Liver (tissue), 9 donors: ENCODE measurements around the gene XYLT1. TPM values are rescaled to one million over a fixed set of nuclear protein-coding genes. Genes with fewer than 3 reads are reported as not detected.
"Not testable (repeated sequence)": the region's sequence is repeated elsewhere in the genome, so short reads cannot be mapped to it uniquely, and the experiment has no call there.

ENCODE experiments used
- DNase-seq: peaks from one replicate; pipeline ENCODE4 v3.0.0-alpha.2; 2017; ENCODE audit warnings: low spot score
- H3K27ac ChIP-seq, 2 donors: one replicate each; pipeline ENCODE4 v1.7.0; 2013; ENCODE audit warnings: inconsistent platforms in 2 of 2, low read length in 2 of 2, control low read depth in 1 of 2, low read depth in 1 of 2, mild to moderate bottlenecking in 1 of 2
- H3K27me3 ChIP-seq, 4 donors: one replicate each; pipeline versions ENCODE4 v1.6.1 to v1.7.0; 2013; ENCODE audit warnings: low read length in 3 of 4, inconsistent platforms in 1 of 4, mild to moderate bottlenecking in 1 of 4, moderate library complexity in 1 of 4; ENCODE audit not compliant: control insufficient read depth in 4 of 4, insufficient read depth in 4 of 4
- H3K36me3 ChIP-seq, 4 donors: one replicate each; pipeline versions ENCODE4 v1.6.1 to v1.7.0; 2013; ENCODE audit warnings: low read length in 3 of 4, mild to moderate bottlenecking in 3 of 4, low read depth in 1 of 4, moderate library complexity in 1 of 4; ENCODE audit not compliant: control insufficient read depth in 4 of 4, insufficient read depth in 3 of 4
- H3K4me1 ChIP-seq, 4 donors: one replicate each; pipeline versions ENCODE4 v1.6.1 to v1.7.0; 2013; ENCODE audit warnings: low read length in 3 of 4, mild to moderate bottlenecking in 3 of 4, moderate library complexity in 1 of 4; ENCODE audit not compliant: control insufficient read depth in 4 of 4, insufficient read depth in 4 of 4
- H3K4me3 ChIP-seq, 3 donors: one replicate each; pipeline versions ENCODE4 v1.6.1 to v1.7.0; 2013; ENCODE audit warnings: low read length in 3 of 3, control low read depth in 1 of 3, low read depth in 1 of 3, mild to moderate bottlenecking in 1 of 3
- H3K9ac ChIP-seq, 2 donors: one replicate each; pipeline ENCODE4 v1.7.0; 2013; ENCODE audit warnings: low read length in 2 of 2, mild to moderate bottlenecking in 2 of 2, moderate library complexity in 2 of 2, control low read depth in 1 of 2, low read depth in 1 of 2
- H3K9me3 ChIP-seq, 4 donors: one replicate each; pipeline versions ENCODE4 v1.6.1 to v1.7.0; 2013; ENCODE audit warnings: low read length in 3 of 4; ENCODE audit not compliant: control insufficient read depth in 4 of 4
- ATF3 ChIP-seq: IDR thresholded peaks from 2 replicates; pipeline ENCODE4 v1.6.1; 2016; ENCODE audit warnings: antibody characterized with exemption
- FOXA1 ChIP-seq: IDR thresholded peaks from 2 replicates; pipeline ENCODE4 v1.6.1; 2016; ENCODE audit warnings: antibody characterized with exemption
- GABPA ChIP-seq, 2 donors: IDR thresholded peaks in 1 of 2; conservative IDR thresholded peaks in 1 of 2; 2 replicates each; pipeline ENCODE4 v1.6.1; 2016; ENCODE audit warnings: antibody characterized with exemption in 2 of 2, mild to moderate bottlenecking in 1 of 2, moderate library complexity in 1 of 2
- HNF4A ChIP-seq, 2 donors: conservative IDR thresholded peaks; 2 replicates each; pipeline ENCODE4 v1.6.1; 2016; ENCODE audit warnings: antibody characterized with exemption in 2 of 2, mild to moderate bottlenecking in 2 of 2
- HNF4G ChIP-seq: IDR thresholded peaks from 2 replicates; pipeline ENCODE4 v1.6.1; 2016; ENCODE audit warnings: antibody characterized with exemption
- JUND ChIP-seq, 2 donors: IDR thresholded peaks; 2 replicates each; pipeline ENCODE4 v1.6.1; 2016; ENCODE audit warnings: antibody characterized with exemption in 2 of 2
- MAX ChIP-seq: IDR thresholded peaks from 2 replicates; pipeline ENCODE4 v1.6.1; 2016; ENCODE audit warnings: antibody characterized with exemption
- REST ChIP-seq: IDR thresholded peaks from 2 replicates; pipeline ENCODE4 v1.6.1; 2016; ENCODE audit warnings: antibody characterized with exemption, mild to moderate bottlenecking
- RXRA ChIP-seq, 2 donors: IDR thresholded peaks; 2 replicates each; pipeline ENCODE4 v1.6.1; 2017 to 2018; ENCODE audit warnings: antibody characterized with exemption in 2 of 2, mild to moderate bottlenecking in 1 of 2
- TAF1 ChIP-seq: conservative IDR thresholded peaks from 2 replicates; pipeline ENCODE4 v1.6.1; 2016; ENCODE audit warnings: antibody characterized with exemption, mild to moderate bottlenecking
- ZBTB33 ChIP-seq: IDR thresholded peaks from 2 replicates; pipeline ENCODE4 v1.6.1; 2016; ENCODE audit warnings: antibody characterized with exemption
- WGBS: extraction: QIAGEN DNeasy Blood & Tissue Kit; methylation state at CpG from one replicate; pipeline ENCODE4 v1.1.7; 2013; 5-methylcytosine and 5-hydroxymethylcytosine counted together
- polyA plus RNA-seq, 2 donors: library from polyadenylated mRNA; stranded (reverse) in 1 of 2; unstranded in 1 of 2; fragments of 200-250 nt in 1 of 2; fragments of >200 nt in 1 of 2; fragmentation: Nextera tagmentation in 1 of 2; extraction: Ambion mirVana in 1 of 2; gene quantifications; one replicate each; pipeline versions ENCODE4 v1.2.1 to v1.2.3, GENCODE V29; 2013 to 2015
- total RNA-seq, 2 donors: library from RNA; depleted of rRNA; stranded (reverse); fragments of >200 nt; gene quantifications; one replicate each; pipeline ENCODE4 v1.2.3, GENCODE V29; 2014
- TF ChIP-seq, protein P1 (sequence below): fragments of 150-350 bp; IDR thresholded peaks from 2 replicates; pipeline ENCODE4 v1.5.1; 2017; ENCODE audit warnings: improper control_type of control experiment, low read depth, low read length; ENCODE audit not compliant: missing input control
- donor health status: healthy.
- donor health status: healthy.
- donor health status: healthy.
- donor health status: healthy.
- donor health status: healthy.

The XYLT1 gene
- total and polyA plus RNA-seq, 4 donors, result 0.25 to 2.3 (median 0.53) TPM

- TF ChIP-seq GABPA (IDR thresholded peaks at IDR 0.05 in 1 of 2, conservative IDR thresholded peaks at IDR 0.05 in 1 of 2) (no peak), HNF4G (no peak), HNF4A (conservative IDR thresholded peaks at IDR 0.05) (no peak), RXRA (IDR thresholded peaks at IDR 0.05) (no peak)
Observed at GRCh38 chr16:17308186-17308585, 162.6 kb downstream of the XYLT1 start (continued).

DNA sequence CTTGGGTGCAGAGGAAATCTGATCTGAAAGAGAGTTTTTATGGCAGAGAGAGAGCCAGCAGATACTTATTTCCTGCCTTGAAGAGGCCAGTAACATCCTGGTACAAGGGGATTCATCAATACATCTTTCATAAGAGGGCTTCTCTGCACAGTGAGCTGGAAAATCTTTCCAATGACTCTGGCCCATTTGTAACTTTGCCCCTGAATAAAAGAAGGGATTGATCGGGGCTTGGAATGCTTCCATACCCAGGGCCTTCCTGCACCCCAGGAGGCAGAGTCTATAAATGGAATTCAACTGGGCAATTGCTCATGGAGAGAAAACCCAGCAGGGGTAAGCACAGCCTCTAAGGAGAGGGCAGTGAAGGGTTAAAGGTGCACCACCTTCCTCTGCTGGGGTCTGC is 163.3 kb downstream of the XYLT1 start:
- H3K27me3 ChIP-seq, result no peaks in the 10 kb centered on the region
- no peaks in the 10 kb centered on the region for H3K4me1 ChIP-seq
- H3K4me3 ChIP-seq, result no peak overlapping the region
- H3K27ac ChIP-seq, result no peak overlapping the region
- WGBS, result 78% methylated on average over 1 of the region's 1 CpG
- H3K36me3 ChIP-seq, result no peaks in the 10 kb centered on the region
- no peaks in the 10 kb centered on the region for H3K9me3 ChIP-seq
- DNase-seq, result no peak
- TF ChIP-seq HNF4G, result no peak
- H3K9ac ChIP-seq, result no peak overlapping the region

- Histone ChIP-seq H3K9me3 (no peaks in the 10 kb centered on the region), H3K9ac (no peak overlapping the region), H3K27me3 (no peaks in the 10 kb centered on the region), H3K27ac (no peak overlapping the region), H3K4me1 (no peaks in the 10 kb centered on the region), H3K4me3 (no peak overlapping the region), H3K36me3 (no peaks in the 10 kb centered on the region)
- WGBS, result 90% methylated on average over 3 of the region's 3 CpGs
- DNase-seq, result no peak
- TF ChIP-seq JUND (IDR thresholded peaks at IDR 0.05) (no peak), REST (no peak), ZBTB33 (no peak), ATF3 (no peak), FOXA1 (no peak), TAF1 (no peak), MAX (no peak)
- TF ChIP-seq, protein P1, sequence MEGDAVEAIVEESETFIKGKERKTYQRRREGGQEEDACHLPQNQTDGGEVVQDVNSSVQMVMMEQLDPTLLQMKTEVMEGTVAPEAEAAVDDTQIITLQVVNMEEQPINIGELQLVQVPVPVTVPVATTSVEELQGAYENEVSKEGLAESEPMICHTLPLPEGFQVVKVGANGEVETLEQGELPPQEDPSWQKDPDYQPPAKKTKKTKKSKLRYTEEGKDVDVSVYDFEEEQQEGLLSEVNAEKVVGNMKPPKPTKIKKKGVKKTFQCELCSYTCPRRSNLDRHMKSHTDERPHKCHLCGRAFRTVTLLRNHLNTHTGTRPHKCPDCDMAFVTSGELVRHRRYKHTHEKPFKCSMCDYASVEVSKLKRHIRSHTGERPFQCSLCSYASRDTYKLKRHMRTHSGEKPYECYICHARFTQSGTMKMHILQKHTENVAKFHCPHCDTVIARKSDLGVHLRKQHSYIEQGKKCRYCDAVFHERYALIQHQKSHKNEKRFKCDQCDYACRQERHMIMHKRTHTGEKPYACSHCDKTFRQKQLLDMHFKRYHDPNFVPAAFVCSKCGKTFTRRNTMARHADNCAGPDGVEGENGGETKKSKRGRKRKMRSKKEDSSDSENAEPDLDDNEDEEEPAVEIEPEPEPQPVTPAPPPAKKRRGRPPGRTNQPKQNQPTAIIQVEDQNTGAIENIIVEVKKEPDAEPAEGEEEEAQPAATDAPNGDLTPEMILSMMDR, result no peak
Observed at GRCh38 chr16:17306745-17307144, 164.0 kb downstream of the XYLT1 start.

- DNase-seq, H3K4me3 ChIP-seq, H3K27ac ChIP-seq, H3K9ac ChIP-seq, H3K4me1 ChIP-seq, H3K9me3 ChIP-seq, H3K36me3 ChIP-seq, H3K27me3 ChIP-seq: not testable (repeated sequence)
- 81% methylated on average over 9 of the region's 9 CpGs for WGBS
Observed at GRCh38 chr16:17306211-17306610, 164.5 kb downstream of the XYLT1 start.
